H1 (cell line): ENCODE data around the gene NCF4. TPM values are rescaled to one million over a fixed set of nuclear protein-coding genes. Genes with fewer than 3 reads are reported as not detected.

Experiments
- polyA plus RNA-seq, 7 experiments: library from polyadenylated mRNA; depleted of rRNA in 3 of 7; stranded (reverse) in 5 of 7; unstranded in 2 of 7; fragments of >200 nt in 5 of 7; fragments of 200-250 nt in 2 of 7; gene quantifications; 1 replicate in 5 of 7; 2 replicates in 1 of 7; 4 replicates in 1 of 7; pipeline versions ENCODE4 v1.2.1 to v1.2.3, GENCODE V29; 2011 to 2013; ENCODE audit warnings: missing spikeins in 2 of 7, mixed read lengths in 2 of 7
- total RNA-seq: library from RNA; stranded (reverse); fragmentation: NEBNext Ultra II Directional; extraction: Animal tissue kit (Norgen Biotek cat#: 25700); gene quantifications from 2 replicates; pipeline ENCODE4 v1.2.1, GENCODE V29; 2021
- TF ChIP-seq, protein P1 (sequence below): fragments of 300-600 bp; sonication (generic); IDR thresholded peaks from 2 replicates; pipeline ENCODE4 v1.7.1; 2012; ENCODE audit warnings: low read length, moderate library complexity, mild to moderate bottlenecking, inconsistent platforms; ENCODE audit not compliant: insufficient replicate concordance

The NCF4 gene
- total and polyA plus RNA-seq, 2 of the 8 experiments (the other 6 are each of a cell fraction or from before 2014, with no cell fraction given): 0.20 TPM; not detected in 1

DNA sequence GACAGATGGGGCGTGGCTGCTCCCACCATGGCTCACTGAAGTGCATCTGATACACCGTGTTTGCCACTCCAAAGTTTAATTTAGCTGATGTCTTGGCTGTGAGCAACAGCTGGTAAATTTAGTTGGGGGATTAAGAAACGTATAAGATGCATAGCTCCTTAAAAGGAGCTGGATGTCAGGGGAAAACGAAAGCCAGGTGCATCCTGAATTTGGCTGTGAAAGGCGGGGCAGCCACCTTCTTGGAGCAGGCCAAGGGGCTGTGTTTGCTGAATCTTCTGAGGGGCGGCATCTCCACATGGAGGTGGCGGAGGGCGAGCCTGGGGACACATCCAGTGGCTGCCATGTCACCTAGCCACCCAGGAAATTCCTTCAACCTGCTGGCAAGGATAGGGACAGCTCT is 20.7 kb upstream of the NCF4 start (continued):
- TF ChIP-seq, protein P1, sequence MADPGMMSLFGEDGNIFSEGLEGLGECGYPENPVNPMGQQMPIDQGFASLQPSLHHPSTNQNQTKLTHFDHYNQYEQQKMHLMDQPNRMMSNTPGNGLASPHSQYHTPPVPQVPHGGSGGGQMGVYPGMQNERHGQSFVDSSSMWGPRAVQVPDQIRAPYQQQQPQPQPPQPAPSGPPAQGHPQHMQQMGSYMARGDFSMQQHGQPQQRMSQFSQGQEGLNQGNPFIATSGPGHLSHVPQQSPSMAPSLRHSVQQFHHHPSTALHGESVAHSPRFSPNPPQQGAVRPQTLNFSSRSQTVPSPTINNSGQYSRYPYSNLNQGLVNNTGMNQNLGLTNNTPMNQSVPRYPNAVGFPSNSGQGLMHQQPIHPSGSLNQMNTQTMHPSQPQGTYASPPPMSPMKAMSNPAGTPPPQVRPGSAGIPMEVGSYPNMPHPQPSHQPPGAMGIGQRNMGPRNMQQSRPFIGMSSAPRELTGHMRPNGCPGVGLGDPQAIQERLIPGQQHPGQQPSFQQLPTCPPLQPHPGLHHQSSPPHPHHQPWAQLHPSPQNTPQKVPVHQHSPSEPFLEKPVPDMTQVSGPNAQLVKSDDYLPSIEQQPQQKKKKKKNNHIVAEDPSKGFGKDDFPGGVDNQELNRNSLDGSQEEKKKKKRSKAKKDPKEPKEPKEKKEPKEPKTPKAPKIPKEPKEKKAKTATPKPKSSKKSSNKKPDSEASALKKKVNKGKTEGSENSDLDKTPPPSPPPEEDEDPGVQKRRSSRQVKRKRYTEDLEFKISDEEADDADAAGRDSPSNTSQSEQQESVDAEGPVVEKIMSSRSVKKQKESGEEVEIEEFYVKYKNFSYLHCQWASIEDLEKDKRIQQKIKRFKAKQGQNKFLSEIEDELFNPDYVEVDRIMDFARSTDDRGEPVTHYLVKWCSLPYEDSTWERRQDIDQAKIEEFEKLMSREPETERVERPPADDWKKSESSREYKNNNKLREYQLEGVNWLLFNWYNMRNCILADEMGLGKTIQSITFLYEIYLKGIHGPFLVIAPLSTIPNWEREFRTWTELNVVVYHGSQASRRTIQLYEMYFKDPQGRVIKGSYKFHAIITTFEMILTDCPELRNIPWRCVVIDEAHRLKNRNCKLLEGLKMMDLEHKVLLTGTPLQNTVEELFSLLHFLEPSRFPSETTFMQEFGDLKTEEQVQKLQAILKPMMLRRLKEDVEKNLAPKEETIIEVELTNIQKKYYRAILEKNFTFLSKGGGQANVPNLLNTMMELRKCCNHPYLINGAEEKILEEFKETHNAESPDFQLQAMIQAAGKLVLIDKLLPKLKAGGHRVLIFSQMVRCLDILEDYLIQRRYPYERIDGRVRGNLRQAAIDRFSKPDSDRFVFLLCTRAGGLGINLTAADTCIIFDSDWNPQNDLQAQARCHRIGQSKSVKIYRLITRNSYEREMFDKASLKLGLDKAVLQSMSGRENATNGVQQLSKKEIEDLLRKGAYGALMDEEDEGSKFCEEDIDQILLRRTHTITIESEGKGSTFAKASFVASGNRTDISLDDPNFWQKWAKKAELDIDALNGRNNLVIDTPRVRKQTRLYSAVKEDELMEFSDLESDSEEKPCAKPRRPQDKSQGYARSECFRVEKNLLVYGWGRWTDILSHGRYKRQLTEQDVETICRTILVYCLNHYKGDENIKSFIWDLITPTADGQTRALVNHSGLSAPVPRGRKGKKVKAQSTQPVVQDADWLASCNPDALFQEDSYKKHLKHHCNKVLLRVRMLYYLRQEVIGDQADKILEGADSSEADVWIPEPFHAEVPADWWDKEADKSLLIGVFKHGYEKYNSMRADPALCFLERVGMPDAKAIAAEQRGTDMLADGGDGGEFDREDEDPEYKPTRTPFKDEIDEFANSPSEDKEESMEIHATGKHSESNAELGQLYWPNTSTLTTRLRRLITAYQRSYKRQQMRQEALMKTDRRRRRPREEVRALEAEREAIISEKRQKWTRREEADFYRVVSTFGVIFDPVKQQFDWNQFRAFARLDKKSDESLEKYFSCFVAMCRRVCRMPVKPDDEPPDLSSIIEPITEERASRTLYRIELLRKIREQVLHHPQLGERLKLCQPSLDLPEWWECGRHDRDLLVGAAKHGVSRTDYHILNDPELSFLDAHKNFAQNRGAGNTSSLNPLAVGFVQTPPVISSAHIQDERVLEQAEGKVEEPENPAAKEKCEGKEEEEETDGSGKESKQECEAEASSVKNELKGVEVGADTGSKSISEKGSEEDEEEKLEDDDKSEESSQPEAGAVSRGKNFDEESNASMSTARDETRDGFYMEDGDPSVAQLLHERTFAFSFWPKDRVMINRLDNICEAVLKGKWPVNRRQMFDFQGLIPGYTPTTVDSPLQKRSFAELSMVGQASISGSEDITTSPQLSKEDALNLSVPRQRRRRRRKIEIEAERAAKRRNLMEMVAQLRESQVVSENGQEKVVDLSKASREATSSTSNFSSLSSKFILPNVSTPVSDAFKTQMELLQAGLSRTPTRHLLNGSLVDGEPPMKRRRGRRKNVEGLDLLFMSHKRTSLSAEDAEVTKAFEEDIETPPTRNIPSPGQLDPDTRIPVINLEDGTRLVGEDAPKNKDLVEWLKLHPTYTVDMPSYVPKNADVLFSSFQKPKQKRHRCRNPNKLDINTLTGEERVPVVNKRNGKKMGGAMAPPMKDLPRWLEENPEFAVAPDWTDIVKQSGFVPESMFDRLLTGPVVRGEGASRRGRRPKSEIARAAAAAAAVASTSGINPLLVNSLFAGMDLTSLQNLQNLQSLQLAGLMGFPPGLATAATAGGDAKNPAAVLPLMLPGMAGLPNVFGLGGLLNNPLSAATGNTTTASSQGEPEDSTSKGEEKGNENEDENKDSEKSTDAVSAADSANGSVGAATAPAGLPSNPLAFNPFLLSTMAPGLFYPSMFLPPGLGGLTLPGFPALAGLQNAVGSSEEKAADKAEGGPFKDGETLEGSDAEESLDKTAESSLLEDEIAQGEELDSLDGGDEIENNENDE: no peak
